Endothelial cell of umbilical vein (primary cell): ENCODE data around the gene DCUN1D2. TPM values are rescaled to one million over a fixed set of nuclear protein-coding genes. Genes with fewer than 3 reads are reported as not detected.

Experiments
- BruUV-seq: library from RNA; stranded (reverse); fragments of 400-500 nt; replicated peaks from 2 replicates; lab custom pipeline; 2021; lab: Mats Ljungman, UMichigan
- CTCF ChIA-PET: fragments of 300-600, 350-600 bp; sonication (Branson Sonifier 250); formaldehyde crosslinking; loops from one replicate; lab custom pipeline; 2021; ENCODE audit warnings: antibody characterized with exemption, inconsistent platforms; lab: Charles Lee
- POLR2A ChIA-PET: fragments of 300-600, 350-600 bp; sonication (Branson Sonifier 250); formaldehyde crosslinking; loops from one replicate; lab custom pipeline; 2021; ENCODE audit warnings: antibody characterized with exemption, inconsistent platforms; lab: Charles Lee
- DNase-seq: peaks from one replicate; pipeline ENCODE4 v3.0.0-alpha.2; 2011; ENCODE audit warnings: low read depth, low spot score
- FAIRE-seq: peaks from 2 replicates; lab custom pipeline; 2011; peaks lifted over from hg19 to GRCh38; lab: Jason Lieb, UNC
- H2AFZ ChIP-seq: 2 replicates; pipeline ENCODE4 v1.6.0; 2012; ENCODE audit warnings: low read depth, low read length, control low read depth, inconsistent platforms
- H3K27ac ChIP-seq: 2 replicates; pipeline ENCODE4 v1.5.1; 2011; ENCODE audit warnings: low read depth, mild to moderate bottlenecking, control low read depth, low read length, moderate library complexity; ENCODE audit not compliant: insufficient read depth
- H3K27me3 ChIP-seq, 2 experiments: 2 replicates each; pipeline versions ENCODE4 v1.6.0 to v1.6.1; 2011; ENCODE audit warnings: low read length in 2 of 2, mixed read lengths in 1 of 2; ENCODE audit not compliant: control insufficient read depth in 2 of 2, insufficient read depth in 2 of 2
- H3K36me3 ChIP-seq, 2 experiments: 2 replicates in 1 of 2; 3 replicates in 1 of 2; pipeline ENCODE4 v1.5.1; 2011; ENCODE audit warnings: low read length in 2 of 2, mild to moderate bottlenecking in 1 of 2, moderate library complexity in 1 of 2; ENCODE audit not compliant: control insufficient read depth in 2 of 2, insufficient read depth in 2 of 2; ENCODE audit errors: extremely low read depth in 1 of 2
- H3K4me1 ChIP-seq: 3 replicates; pipeline ENCODE4 v1.5.1; 2011; ENCODE audit warnings: mild to moderate bottlenecking, low read length; ENCODE audit not compliant: control insufficient read depth, insufficient read depth; ENCODE audit errors: extremely low read depth
- H3K4me2 ChIP-seq: 2 replicates; pipeline ENCODE4 v1.6.1; 2011; ENCODE audit warnings: low read length, control low read depth, mixed read lengths; ENCODE audit not compliant: insufficient read depth
- H3K4me3 ChIP-seq, 3 experiments: fragments of 200-600 bp in 1 of 3; sonication (generic), shearing (Covaris generic) in 1 of 3; replicated peaks in 1 of 3; 2 replicates each; pipeline ENCODE4 v1.5.1; 2011 to 2016; ENCODE audit warnings: control low read depth in 3 of 3, low read length in 3 of 3, mild to moderate bottlenecking in 2 of 3, inconsistent platforms in 1 of 3, low read depth in 1 of 3, moderate library complexity in 1 of 3; ENCODE audit not compliant: insufficient read depth in 1 of 3
- H3K79me2 ChIP-seq: 2 replicates; pipeline ENCODE4 v1.6.0; 2012; ENCODE audit warnings: low read length, inconsistent platforms; ENCODE audit not compliant: control insufficient read depth, insufficient read depth
- H3K9ac ChIP-seq: replicated peaks from 2 replicates; pipeline ENCODE3; 2011; ENCODE audit warnings: low read length, control low read depth; ENCODE audit not compliant: insufficient read depth; ENCODE audit errors: extremely low read depth
- H3K9me1 ChIP-seq: replicated peaks from 3 replicates; pipeline ENCODE4 v1.6.0; 2011; ENCODE audit warnings: mild to moderate bottlenecking, low read length; ENCODE audit not compliant: control insufficient read depth, insufficient read depth; ENCODE audit errors: extremely low read depth
- H3K9me3 ChIP-seq: replicated peaks from 2 replicates; pipeline ENCODE4 v1.5.1; 2012; ENCODE audit warnings: low read length, inconsistent platforms; ENCODE audit not compliant: control insufficient read depth, insufficient read depth
- H4K20me1 ChIP-seq: replicated peaks from 2 replicates; pipeline ENCODE3; 2011; ENCODE audit warnings: mild to moderate bottlenecking, low read length; ENCODE audit not compliant: control insufficient read depth, insufficient read depth; ENCODE audit errors: extremely low read depth
- CTCF ChIP-seq, 2 donors: IDR thresholded peaks; 1 replicate in 1 of 2; 2 replicates in 1 of 2; pipeline ENCODE4 v1.5.1; 2011; ENCODE audit warnings: low read length in 2 of 2, mild to moderate bottlenecking in 2 of 2, moderate library complexity in 2 of 2, control low read depth in 1 of 2, inconsistent platforms in 1 of 2, low read depth in 1 of 2; ENCODE audit not compliant: insufficient read depth in 1 of 2; ENCODE audit errors: extremely low read depth in 1 of 2
- EZH2 ChIP-seq: IDR thresholded peaks from 2 replicates; pipeline ENCODE4 v1.6.1; 2012; ENCODE audit warnings: borderline replicate concordance, low read depth, mild to moderate bottlenecking, moderate library complexity, low read length, inconsistent platforms; ENCODE audit not compliant: severe bottlenecking
- FOS ChIP-seq: IDR thresholded peaks from 2 replicates; pipeline ENCODE4 v1.6.1; 2011; ENCODE audit warnings: mild to moderate bottlenecking, low read length, moderate library complexity, borderline replicate concordance; ENCODE audit not compliant: insufficient read depth
- GATA2 ChIP-seq: IDR thresholded peaks from 2 replicates; pipeline ENCODE4 v1.7.0; 2011; ENCODE audit warnings: low read depth, mild to moderate bottlenecking, moderate library complexity, mixed read lengths, low read length; ENCODE audit not compliant: insufficient read length, insufficient read depth
- JUN ChIP-seq: IDR thresholded peaks from 2 replicates; pipeline ENCODE4 v1.6.1; 2011; ENCODE audit warnings: borderline replicate concordance, low read depth; ENCODE audit not compliant: insufficient read length, insufficient read depth
- MAX ChIP-seq: IDR thresholded peaks from 2 replicates; pipeline ENCODE4 v1.6.1; 2011; ENCODE audit not compliant: insufficient read depth, insufficient read length
- MYC ChIP-seq: IDR thresholded peaks from one replicate; pipeline ENCODE4 v1.6.1; 2011; ENCODE audit warnings: mild to moderate bottlenecking, low read depth, low read length
- POLR2A ChIP-seq: IDR thresholded peaks from 2 replicates; pipeline ENCODE4 v1.6.1; 2012; ENCODE audit warnings: low read depth, mild to moderate bottlenecking, control low read depth, low read length
- POLR2AphosphoS5 ChIP-seq: IDR thresholded peaks from 2 replicates; pipeline ENCODE4 v1.6.1; 2012; ENCODE audit warnings: low read depth, mild to moderate bottlenecking, control low read depth, low read length, moderate library complexity; ENCODE audit not compliant: insufficient read depth
- dilution Hi-C: fragments of 300-500 bp; cut with MboI; formaldehyde crosslinking; loops from one replicate; pipeline ENCODE4 v1.15.0; 2019; ENCODE audit warnings: low sequenced_read_pairs; ENCODE audit not compliant: extremely low pct_ligation_motif_present
- intact Hi-C: fragments of 100-400 bp; cut with micrococcal nuclease; formaldehyde crosslinking; loops from one replicate; pipeline ENCODE4 v1.10.0; 2022
- polyA plus RNA-seq, 4 experiments: library from polyadenylated mRNA; depleted of rRNA in 3 of 4; stranded (reverse) in 3 of 4; unstranded in 1 of 4; fragments of >200 nt; gene quantifications; 2 replicates each; pipeline versions ENCODE4 v1.2.1 to v1.2.3, GENCODE V29; 2011 to 2012; ENCODE audit warnings: missing spikeins in 1 of 4
- total RNA-seq: library from RNA; stranded (reverse); gene quantifications from 2 replicates; pipeline ENCODE4 v1.2.3, GENCODE V29; 2021

DCUN1D2 gene
- total and polyA plus RNA-seq, 2 donors (not counting 3 experiments of a cell fraction or from before 2014, with no cell fraction given) = 10.5 to 24.9 TPM

- no peaks in the 10 kb centered on the region for H4K20me1 ChIP-seq
- TF ChIP-seq CTCF (IDR thresholded peaks at IDR 0.05; ENCODE audit: extremely low read depth in 1 of 2, insufficient read depth in 1 of 2, low read depth in 1 of 2, low read length in 2 of 2) = no peak
- TF ChIP-seq EZH2 = no peak
- no peak for TF ChIP-seq POLR2AphosphoS5
- TF ChIP-seq JUN = no peak
- TF ChIP-seq GATA2 = no peak
- TF ChIP-seq MYC = no peak
- no peak for TF ChIP-seq MAX
- no peak for TF ChIP-seq POLR2A
- TF ChIP-seq FOS = no peak
- no peak overlapping the region for H3K9ac ChIP-seq
- intact Hi-C loops (no loop called here), dilution Hi-C loops (no loop called here)
- no peaks in the 10 kb centered on the region for H3K27me3 ChIP-seq
- H3K27ac ChIP-seq = no peak overlapping the region
- peak; percentile 8 for FAIRE-seq
- no peak overlapping the region for H3K4me3 ChIP-seq
- no peaks in the 10 kb centered on the region for H3K36me3 ChIP-seq
- BruUV-seq = no TSS peak
- no peak for DNase-seq
- no peak overlapping the region for H3K4me2 ChIP-seq
- H3K9me3 ChIP-seq = no peaks in the 10 kb centered on the region
- no peaks in the 10 kb centered on the region for H3K4me1 ChIP-seq
- no peaks in the 10 kb centered on the region for H3K9me1 ChIP-seq
- no peak overlapping the region for H2AFZ ChIP-seq
- no peaks in the 10 kb centered on the region for H3K79me2 ChIP-seq
- POLR2A ChIA-PET = no interaction called here
- CTCF ChIA-PET = no interaction called here
These were observed 48.0 kb downstream of the DCUN1D2 start for GRCh38 chr13:113442354-113442984.
